Hepatocyte (in vitro differentiated cells): ENCODE measurements around the gene AKTIP. TPM values are rescaled to one million over a fixed set of nuclear protein-coding genes. Genes with fewer than 3 reads are reported as not detected.

Source experiments
- DNase-seq: peaks from one replicate; pipeline ENCODE4 v3.0.0-alpha.2; 2016; ENCODE audit warnings: low spot score
- H2AFZ ChIP-seq: fragments of 200-600 bp; sonication (generic); 2 replicates; pipeline ENCODE4 v1.6.0; 2016; ENCODE audit warnings: antibody characterized with exemption, mild to moderate bottlenecking
- H3K27ac ChIP-seq: fragments of 200-600 bp; sonication (generic); 2 replicates; pipeline ENCODE4 v1.5.1; 2016; ENCODE audit warnings: mild to moderate bottlenecking
- H3K27me3 ChIP-seq: fragments of 200-600 bp; sonication (generic); 2 replicates; pipeline ENCODE4 v1.6.1; 2016
- H3K36me3 ChIP-seq: fragments of 200-600 bp; sonication (generic); replicated peaks from 2 replicates; pipeline ENCODE4 v1.5.1; 2016; ENCODE audit warnings: low read depth; ENCODE audit not compliant: insufficient read depth
- H3K4me1 ChIP-seq: fragments of 200-600 bp; sonication (generic); 2 replicates; pipeline ENCODE4 v1.5.1; 2016; ENCODE audit warnings: mild to moderate bottlenecking, moderate library complexity; ENCODE audit not compliant: insufficient read depth
- H3K4me2 ChIP-seq: fragments of 200-600 bp; sonication (generic); 2 replicates; pipeline ENCODE4 v1.6.0; 2016
- H3K4me3 ChIP-seq: fragments of 200-600 bp; sonication (generic); 2 replicates; pipeline ENCODE4 v1.5.1; 2016; ENCODE audit warnings: mild to moderate bottlenecking
- H3K79me2 ChIP-seq: fragments of 200-600 bp; sonication (generic); 2 replicates; pipeline ENCODE4 v1.6.0; 2017; ENCODE audit warnings: mild to moderate bottlenecking
- H3K9me2 ChIP-seq: fragments of 200-600 bp; sonication (generic); replicated peaks from 2 replicates; pipeline ENCODE4 v1.6.0; 2017; ENCODE audit warnings: mild to moderate bottlenecking; ENCODE audit not compliant: insufficient read depth
- H3K9me3 ChIP-seq: fragments of 200-600 bp; sonication (generic); 2 replicates; pipeline ENCODE4 v1.5.1; 2016; ENCODE audit warnings: low read depth, mild to moderate bottlenecking
- H4K20me1 ChIP-seq: fragments of 200-600 bp; sonication (generic); 2 replicates; pipeline ENCODE4 v1.6.0; 2016; ENCODE audit warnings: mild to moderate bottlenecking; ENCODE audit not compliant: insufficient read depth, poor library complexity, severe bottlenecking
- CTCF ChIP-seq: fragments of 200-600 bp; sonication (generic); IDR thresholded peaks from 2 replicates; pipeline ENCODE4 v1.5.1; 2016; ENCODE audit warnings: antibody characterized with exemption, mild to moderate bottlenecking; ENCODE audit not compliant: poor library complexity
- EZH2 ChIP-seq: fragments of 200-600 bp; sonication (generic); IDR thresholded peaks from 2 replicates; pipeline ENCODE4 v1.6.1; 2016; ENCODE audit warnings: antibody characterized with exemption, mild to moderate bottlenecking, borderline replicate concordance
- EZH2phosphoT487 ChIP-seq: fragments of 200-600 bp; sonication (generic); IDR thresholded peaks from one replicate; pipeline ENCODE4 v1.6.1; 2018; ENCODE audit warnings: antibody characterized with exemption, mild to moderate bottlenecking, low read depth, moderate library complexity; ENCODE audit not compliant: unreplicated experiment, severe bottlenecking
- WGBS: methylation state at CpG from one replicate; pipeline ENCODE4 v1.1.6; 2016; ENCODE audit warnings: low lambda C conversion rate; ENCODE audit errors: missing lambda C conversion rate; 5-methylcytosine and 5-hydroxymethylcytosine counted together
- polyA plus RNA-seq: library from polyadenylated mRNA; unstranded; fragments of >200 nt; fragmentation: Nextera tagmentation; extraction: Ambion mirVana; gene quantifications from 2 replicates; pipeline ENCODE4 v1.2.1, GENCODE V29; 2016
- small RNA-seq: library from RNA; depleted of rRNA; stranded (forward); fragments of <200 nt; gene quantifications from one replicate; pipeline ENCODE3, GENCODE V24; 2014
- total RNA-seq: library from RNA; depleted of rRNA; stranded (reverse); fragments of >200 nt; gene quantifications from 2 replicates; pipeline ENCODE4 v1.2.3, GENCODE V29; 2014

AKTIP gene
- total and polyA plus RNA-seq, 2 experiments from 2014 or later, result 24.3 to 43.7 TPM

- Histone ChIP-seq H3K4me3 (no peak overlapping the region), H4K20me1 (no peaks in the 10 kb centered on the region), H3K4me2 (no peak overlapping the region), H2AFZ (no peak overlapping the region), H3K9me2 (no peaks in the 10 kb centered on the region), H3K79me2 (peaks cover 4% of the 10 kb centered on the region), H3K9me3 (no peaks in the 10 kb centered on the region), H3K27ac (no peak overlapping the region), H3K36me3 (no peaks in the 10 kb centered on the region), H3K4me1 (no peaks in the 10 kb centered on the region), H3K27me3 (no peaks in the 10 kb centered on the region)
- 76% methylated on average over 3 of the region's 3 CpGs for WGBS
- no peak for TF ChIP-seq CTCF
- DNase-seq, result no peak
Observed at GRCh38 chr16:53446090-53446489, 56.9 kb downstream of the AKTIP start.

DNA sequence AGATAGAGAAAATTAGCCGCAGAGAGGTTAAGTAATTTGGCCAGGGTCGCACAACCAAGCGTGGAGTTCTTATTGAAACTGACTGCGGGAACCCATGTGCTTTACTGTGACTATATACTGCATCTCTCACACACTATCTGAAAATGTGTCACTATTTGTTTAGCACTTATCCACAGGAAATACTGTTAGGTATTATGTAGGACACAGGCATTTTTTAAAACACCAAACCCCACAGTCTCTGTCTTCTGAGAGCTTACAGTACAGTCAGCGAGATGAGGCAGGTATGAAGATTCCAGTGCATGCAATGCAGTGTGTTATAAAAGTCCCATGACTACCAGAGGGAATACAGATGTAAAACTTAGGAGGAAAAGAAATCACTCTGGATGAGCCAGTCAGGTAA is 57.5 kb downstream of the AKTIP start:
- Histone ChIP-seq H3K27ac (no peak overlapping the region), H3K4me3 (no peak overlapping the region), H3K36me3 (no peaks in the 10 kb centered on the region), H3K27me3 (no peaks in the 10 kb centered on the region), H3K79me2 (peaks cover 6% of the 10 kb centered on the region), H3K9me3 (no peaks in the 10 kb centered on the region), H4K20me1 (no peaks in the 10 kb centered on the region), H2AFZ (no peak overlapping the region), H3K4me2 (no peak overlapping the region), H3K9me2 (no peaks in the 10 kb centered on the region), H3K4me1 (no peaks in the 10 kb centered on the region)
- TF ChIP-seq CTCF, result no peak
- no peak for TF ChIP-seq EZH2phosphoT487
- TF ChIP-seq EZH2, result no peak
- DNase-seq, result no peak
- 94% methylated on average over 5 of the region's 5 CpGs for WGBS

Small RNA genes within 50 kb of the gene (small RNA-seq; reads per million reads assigned to genes)
- gene RNU6-1153P, result not detected

Other genes with a start within 250 kb of the AKTIP start
- gene RBL2, start 68.7 kb downstream of the AKTIP start, total RNA-seq, result 47.5 and 48.8 TPM in 2 replicates
- gene RBL2, start 68.7 kb downstream of the AKTIP start, polyA plus RNA-seq, result 17.3 and 26.0 TPM in 2 replicates
- gene RPGRIP1L, start 200.7 kb upstream of the AKTIP start, total RNA-seq, result 6.9 and 9.5 TPM in 2 replicates
- 5.8 and 6.5 TPM in 2 replicates for gene RPGRIP1L, start 200.7 kb upstream of the AKTIP start, polyA plus RNA-seq
- 65.3 and 77.7 TPM in 2 replicates for gene FTO, start 200.9 kb upstream of the AKTIP start, total RNA-seq
- gene FTO, start 200.9 kb upstream of the AKTIP start, polyA plus RNA-seq, result 37.9 and 46.8 TPM in 2 replicates